ENCODE measurements around the gene CDK19.
"Not testable (repeated sequence)": the region's sequence is repeated elsewhere in the genome, so short reads cannot be mapped to it uniquely, and the experiment has no call there.

The CDK19 gene
- long read RNA-seq, donor 1, full-length matches to known transcripts = 2 of 2 reads
- long read RNA-seq, donor 1, partial matches to known transcripts = 0 of 2 reads
- long read RNA-seq, donor 1, other reads (novel, unspliced or antisense) = 0 of 2 reads
- long read RNA-seq, donor 2, full-length matches to known transcripts = 2 of 2 reads
- long read RNA-seq, donor 2, partial matches to known transcripts = 0 of 2 reads
- long read RNA-seq, donor 2, other reads (novel, unspliced or antisense) = 0 of 2 reads
- long read RNA-seq, donor 3, partial matches to known transcripts = 66 of 86 reads
- long read RNA-seq, donor 3, other reads (novel, unspliced or antisense) = 20 of 86 reads
- long read RNA-seq, donor 4, full-length matches to known transcripts = 3 of 41 reads
- long read RNA-seq, donor 4, partial matches to known transcripts = 16 of 41 reads
- long read RNA-seq, donor 4, other reads (novel, unspliced or antisense) = 22 of 41 reads
- long read RNA-seq, donor 5, full-length matches to known transcripts = 4 of 4 reads
- long read RNA-seq, donor 5, partial matches to known transcripts = 0 of 4 reads
- long read RNA-seq, donor 5, other reads (novel, unspliced or antisense) = 0 of 4 reads
- long read RNA-seq, donor 6, full-length matches to known transcripts = 2 of 36 reads
- long read RNA-seq, donor 6, partial matches to known transcripts = 24 of 36 reads
- long read RNA-seq, donor 6, other reads (novel, unspliced or antisense) = 10 of 36 reads
- long read RNA-seq, donor 7, full-length matches to known transcripts = 2 of 23 reads
- long read RNA-seq, donor 7, partial matches to known transcripts = 21 of 23 reads
- long read RNA-seq, donor 7, other reads (novel, unspliced or antisense) = 0 of 23 reads
- long read RNA-seq, donor 8, full-length matches to known transcripts = 3 of 35 reads
- long read RNA-seq, donor 8, partial matches to known transcripts = 32 of 35 reads
- long read RNA-seq, donor 8, other reads (novel, unspliced or antisense) = 0 of 35 reads

- DNase-seq = peak; percentile 99
These were observed at the start of gene CDK19 for GRCh38 chr6:110815411-110816409. Gene CDK19 (minus strand): TSS chr6:110815469. CDS start chr6:110815136, 333 bp downstream.

- no peak for DNase-seq
These were observed 49.6 kb upstream of the CDK19 start for GRCh38 chr6:110864824-110865223.

- no peak for DNase-seq
These were observed 44.1 kb upstream of the CDK19 start for GRCh38 chr6:110859335-110859792.

GRCh38 chr6:110858562-110859214 lies 43.4 kb upstream of the CDK19 start:
- no peak for DNase-seq

- no peak for DNase-seq
These were observed 42.7 kb upstream of the CDK19 start for GRCh38 chr6:110858016-110858415.

- DNase-seq = no peak
These were observed 41.0 kb upstream of the CDK19 start for GRCh38 chr6:110856296-110856695.

GRCh38 chr6:110853754-110854477 lies 38.6 kb upstream of the CDK19 start:
- no peak for DNase-seq

GRCh38 chr6:110852773-110853172 lies 37.5 kb upstream of the CDK19 start:
- no peak for DNase-seq

- no peak for DNase-seq
These were observed 34.5 kb upstream of the CDK19 start for GRCh38 chr6:110849781-110850180.

- DNase-seq = no peak
These were observed 26.0 kb upstream of the CDK19 start for GRCh38 chr6:110841266-110841665.

- DNase-seq = not testable (repeated sequence)
These were observed 20.5 kb upstream of the CDK19 start for GRCh38 chr6:110835751-110836150.

GRCh38 chr6:110833831-110834230 lies 18.6 kb upstream of the CDK19 start:
- no peak for DNase-seq

- DNase-seq = no peak
These were observed 16.1 kb upstream of the CDK19 start for GRCh38 chr6:110831405-110831804.

- DNase-seq = no peak
These were observed 13.1 kb upstream of the CDK19 start for GRCh38 chr6:110828396-110828795.

- DNase-seq = no peak
These were observed 11.2 kb upstream of the CDK19 start for GRCh38 chr6:110826236-110827129.

- no peak for DNase-seq
These were observed 7.9 kb upstream of the CDK19 start for GRCh38 chr6:110823146-110823545.

GRCh38 chr6:110822249-110822648 lies 7.0 kb upstream of the CDK19 start:
- DNase-seq = no peak

- DNase-seq = no peak
These were observed 1.4 kb upstream of the CDK19 start for GRCh38 chr6:110816677-110817076.

- DNase-seq = peak; percentile 99
These were observed 256 bp downstream of the CDK19 start for GRCh38 chr6:110815015-110815410.
